ENCODE measurements around the gene PPP4R1.

The PPP4R1 gene

GRCh38 chr18:9536354-9537152 lies 77.8 kb downstream of the PPP4R1 start:
- DNase-seq (ENCODE audit: extremely low read depth, insufficient read length) = no peak
- TF ChIP-seq CTCF (IDR thresholded peaks at IDR 0.05; ENCODE audit: insufficient read depth, low read length, poor library complexity, severe bottlenecking) = no peak
- Histone ChIP-seq H3K36me3 (ENCODE audit: control insufficient read depth, insufficient read depth, low read length) (peaks cover 17% of the 10 kb centered on the region), H3K27me3 (replicated peaks; ENCODE audit: control insufficient read depth, insufficient read depth, low read length) (no peaks in the 10 kb centered on the region), H3K4me3 (replicated peaks; ENCODE audit: low read depth, low read length) (no peak overlapping the region)

- H3K36me3 ChIP-seq (ENCODE audit: control insufficient read depth, insufficient read depth, low read length) = peaks cover 17% of the 10 kb centered on the region
- no peak for DNase-seq (ENCODE audit: extremely low read depth, insufficient read length)
- H3K4me3 ChIP-seq (replicated peaks; ENCODE audit: low read depth, low read length) = no peak overlapping the region
- no peaks in the 10 kb centered on the region for H3K27me3 ChIP-seq (replicated peaks; ENCODE audit: control insufficient read depth, insufficient read depth, low read length)
- TF ChIP-seq CTCF (IDR thresholded peaks at IDR 0.05; ENCODE audit: insufficient read depth, low read length, poor library complexity, severe bottlenecking) = no peak
Measured at GRCh38 chr18:9535430-9535991, 78.8 kb downstream of the PPP4R1 start.

- H3K27me3 ChIP-seq (replicated peaks; ENCODE audit: control insufficient read depth, insufficient read depth, low read length) = no peaks in the 10 kb centered on the region
- DNase-seq (ENCODE audit: extremely low read depth, insufficient read length) = no peak
- no peak overlapping the region for H3K4me3 ChIP-seq (replicated peaks; ENCODE audit: low read depth, low read length)
- peaks cover 19% of the 10 kb centered on the region for H3K36me3 ChIP-seq (ENCODE audit: control insufficient read depth, insufficient read depth, low read length)
- TF ChIP-seq CTCF (IDR thresholded peaks at IDR 0.05; ENCODE audit: insufficient read depth, low read length, poor library complexity, severe bottlenecking) = no peak
Measured at GRCh38 chr18:9534844-9535243, 79.5 kb downstream of the PPP4R1 start.

DNA sequence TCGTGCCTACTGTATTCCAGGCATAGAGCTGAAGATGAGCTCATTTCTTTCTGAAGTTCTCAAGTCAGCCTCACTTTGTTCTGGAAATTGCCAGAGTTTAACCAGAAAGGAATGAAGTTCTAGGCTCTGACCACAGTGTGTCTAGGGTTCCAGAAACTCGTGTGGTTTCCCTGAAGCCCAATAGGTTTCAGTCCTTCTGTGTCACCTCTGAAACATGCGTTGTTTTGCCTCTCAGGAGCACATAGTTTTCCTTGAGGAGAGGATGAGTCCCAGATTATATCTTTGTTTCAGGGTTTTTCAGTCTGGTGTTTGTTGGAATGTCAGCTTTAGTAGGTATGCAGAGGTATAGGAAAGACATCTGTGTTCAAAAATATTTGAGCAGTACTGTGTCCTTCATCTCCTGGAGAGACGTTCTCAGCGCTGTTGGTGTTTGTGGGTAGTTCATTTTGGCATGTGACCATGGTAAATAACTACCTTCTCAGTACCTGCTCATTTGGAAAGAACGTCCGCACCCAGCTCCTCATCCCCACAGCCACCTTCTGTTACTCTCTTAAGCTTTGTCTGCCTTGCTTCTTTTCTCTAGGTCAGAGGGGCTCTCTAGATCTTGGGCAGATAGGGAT lies 82.5 kb downstream of the PPP4R1 start:
- DNase-seq (ENCODE audit: extremely low read depth, insufficient read length) = no peak
- Histone ChIP-seq H3K27me3 (replicated peaks; ENCODE audit: control insufficient read depth, insufficient read depth, low read length) (no peaks in the 10 kb centered on the region), H3K4me3 (replicated peaks; ENCODE audit: low read depth, low read length) (no peak overlapping the region), H3K36me3 (ENCODE audit: control insufficient read depth, insufficient read depth, low read length) (peaks cover 14% of the 10 kb centered on the region)
- TF ChIP-seq CTCF (IDR thresholded peaks at IDR 0.05; ENCODE audit: insufficient read depth, low read length, poor library complexity, severe bottlenecking) = no peak

- DNase-seq (ENCODE audit: extremely low read depth, insufficient read length) = no peak
- Histone ChIP-seq H3K27me3 (replicated peaks; ENCODE audit: control insufficient read depth, insufficient read depth, low read length) (no peaks in the 10 kb centered on the region), H3K4me3 (replicated peaks; ENCODE audit: low read depth, low read length) (no peak overlapping the region), H3K36me3 (ENCODE audit: control insufficient read depth, insufficient read depth, low read length) (peaks cover 9% of the 10 kb centered on the region)
- no peak for TF ChIP-seq CTCF (IDR thresholded peaks at IDR 0.05; ENCODE audit: insufficient read depth, low read length, poor library complexity, severe bottlenecking)
Measured at GRCh38 chr18:9530226-9531009, 83.9 kb downstream of the PPP4R1 start.

All from GM06990 (cell line).